NCI-H526 (cell line): ENCODE data around the gene MUC5B.

Experiments used
- DNase-seq, 2 experiments: peaks; one replicate each; lab custom pipeline; 2025; lab: John Stamatoyannopoulos, UW

MUC5B gene

GRCh38 chr11:1300569-1301187 is 77.8 kb downstream of the MUC5B start:
- DNase-seq: no peak

- DNase-seq: no peak
Measured at GRCh38 chr11:1301220-1302000, 78.5 kb downstream of the MUC5B start.

- DNase-seq: no peak
Measured at GRCh38 chr11:1302041-1302460, 79.2 kb downstream of the MUC5B start.

GRCh38 chr11:1302461-1303125 is 79.7 kb downstream of the MUC5B start:
- DNase-seq: no peak

- DNase-seq: peak in 1 of 2 experiments; percentile 77
Measured at GRCh38 chr11:1303126-1303821, 80.4 kb downstream of the MUC5B start.

- no peak for DNase-seq
Measured at GRCh38 chr11:1303973-1304372, 81.1 kb downstream of the MUC5B start.

- no peak for DNase-seq
Measured at GRCh38 chr11:1304380-1304779, 81.5 kb downstream of the MUC5B start.

GRCh38 chr11:1305063-1305495 is 82.2 kb downstream of the MUC5B start:
- DNase-seq: no peak

GRCh38 chr11:1305501-1306056 is 82.7 kb downstream of the MUC5B start:
- DNase-seq: no peak

GRCh38 chr11:1306186-1307162 is 83.6 kb downstream of the MUC5B start:
- DNase-seq: no peak

GRCh38 chr11:1307163-1307870 is 84.5 kb downstream of the MUC5B start:
- DNase-seq: no peak

- DNase-seq: no peak
Measured at GRCh38 chr11:1307998-1308742, 85.3 kb downstream of the MUC5B start.

- peak in 1 of 2 experiments; percentile 78 for DNase-seq
Measured at GRCh38 chr11:1308743-1309497, 86.1 kb downstream of the MUC5B start.

- DNase-seq: peak; percentile 73 to 97
Measured at GRCh38 chr11:1309498-1310317, 86.8 kb downstream of the MUC5B start, which contains the start of gene TOLLIP. TSS of gene TOLLIP (minus strand) at chr11:1309632. CDS start at chr11:1309498, 134 bp downstream.

GRCh38 chr11:1310318-1310687 is 87.4 kb downstream of the MUC5B start:
- peak; percentile 32 to 59 for DNase-seq

GRCh38 chr11:1310772-1311468 is 88.1 kb downstream of the MUC5B start:
- DNase-seq: peak in 1 of 2 experiments; percentile 25
